AG09319 (cell line): ENCODE results near the gene CDC42BPB.

Experiments
- DNase-seq: peaks from one replicate; pipeline ENCODE4 v3.0.0-alpha.2; 2010; ENCODE audit warnings: low read depth; ENCODE audit errors: extremely low read depth
- CTCF ChIP-seq: IDR thresholded peaks from 2 replicates; pipeline ENCODE4 v1.5.1; 2011; ENCODE audit warnings: low read depth, mild to moderate bottlenecking, inconsistent platforms, low read length, moderate library complexity

The CDC42BPB gene

DNA sequence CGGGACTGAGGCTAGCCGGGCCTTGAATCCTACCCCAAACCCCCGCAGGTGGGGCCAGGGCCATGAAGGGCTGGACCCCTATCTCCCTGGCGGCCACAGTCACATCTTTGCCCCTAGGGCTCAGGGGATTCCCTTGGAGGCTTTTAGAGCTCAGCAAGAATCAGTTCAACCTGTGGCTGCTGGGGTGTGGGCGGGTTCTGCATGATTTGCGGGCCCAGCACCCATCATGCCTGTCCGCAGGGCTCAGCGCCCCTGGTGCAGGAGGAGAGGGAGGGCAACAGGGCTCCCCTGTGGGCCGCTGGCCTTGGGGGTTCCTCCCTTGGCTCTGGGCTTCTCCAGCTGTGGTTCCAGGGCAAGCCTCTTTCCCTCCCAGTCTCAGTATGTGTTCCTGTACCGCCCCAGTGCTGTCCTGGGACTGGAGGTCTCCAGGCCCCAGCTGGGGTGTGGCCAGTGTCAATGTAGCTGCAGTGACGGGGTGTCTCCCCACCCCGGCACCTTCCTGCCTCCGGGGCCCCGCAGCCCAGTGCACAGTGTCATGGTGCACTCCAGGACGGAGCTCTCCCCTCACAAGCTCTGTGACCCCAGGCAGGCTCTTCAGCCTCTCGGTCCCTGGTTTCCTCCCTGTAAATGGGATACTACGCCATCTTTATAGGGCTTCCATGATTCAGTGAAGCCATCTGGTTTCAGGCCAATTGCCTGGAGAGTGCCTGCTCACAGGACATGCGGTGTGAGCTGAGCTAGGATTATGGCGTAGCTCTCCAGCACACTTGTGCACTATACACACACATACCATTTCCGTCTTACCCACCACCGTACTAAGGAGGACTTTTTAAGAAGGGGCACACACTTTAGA lies 16.8 kb upstream of the CDC42BPB start:
- TF ChIP-seq CTCF, result no peak
- no peak for DNase-seq

DNA sequence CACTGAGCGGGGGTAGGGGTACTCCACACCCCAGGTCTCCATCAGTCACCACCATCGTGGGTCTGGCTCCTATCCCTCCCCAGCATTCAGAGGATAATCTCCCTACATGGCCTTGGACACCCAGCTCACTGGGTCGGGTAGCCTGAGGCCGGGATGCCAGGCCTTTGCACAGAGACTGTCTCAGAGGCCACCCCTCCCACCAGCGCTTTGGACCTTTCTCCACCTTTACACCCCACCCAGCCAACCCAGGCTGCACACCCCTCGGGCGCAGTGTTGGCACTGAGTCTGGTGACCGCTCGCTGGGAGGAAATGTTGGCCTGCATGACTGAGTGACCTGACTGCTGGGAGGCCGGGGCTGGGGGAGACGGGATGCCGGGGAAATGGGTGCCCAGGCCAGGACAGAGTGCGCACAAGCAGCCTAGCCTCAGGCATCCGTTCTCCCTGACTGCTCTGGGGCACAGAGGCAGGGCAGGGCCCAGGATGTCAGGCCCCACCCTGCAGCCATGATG lies 16.1 kb upstream of the CDC42BPB start:
- no peak for DNase-seq

DNA sequence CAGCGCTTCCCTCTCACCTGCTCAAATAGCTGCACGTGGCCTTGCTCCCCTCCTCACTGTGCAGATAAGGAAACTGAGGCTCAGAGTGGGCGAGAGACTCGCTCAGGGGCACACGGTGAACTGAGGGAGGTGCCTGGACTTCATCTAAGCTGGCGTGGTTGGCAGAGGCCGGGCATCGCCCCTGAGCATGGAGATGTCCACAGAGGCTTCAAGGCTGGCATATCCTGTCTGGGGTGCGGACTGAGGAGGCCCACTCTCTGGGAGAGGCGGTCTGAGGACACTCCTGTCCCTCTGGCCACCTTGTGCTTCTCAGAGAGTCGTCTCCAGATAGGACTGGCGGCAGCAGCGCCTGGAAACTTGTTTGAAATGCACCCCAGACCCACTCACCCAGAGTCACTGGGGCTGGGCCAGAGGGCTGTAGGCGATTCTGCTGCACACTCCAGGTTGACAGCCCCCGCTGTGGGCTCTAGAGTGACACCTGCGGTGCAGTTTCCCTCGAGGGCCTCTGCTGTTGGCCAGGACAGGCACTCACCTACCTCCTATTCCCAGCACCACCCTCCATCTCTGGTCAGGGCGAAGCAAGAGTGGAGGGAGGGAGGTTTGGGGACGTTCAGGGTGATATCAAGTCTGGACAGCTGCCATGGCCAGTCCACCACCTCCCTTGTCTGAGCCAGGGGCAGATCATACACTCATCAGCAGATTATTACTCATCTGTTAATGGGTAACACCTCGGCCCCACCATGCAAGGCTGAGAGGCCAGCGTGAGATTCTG lies 15.4 kb upstream of the CDC42BPB start:
- no peak for DNase-seq
- TF ChIP-seq CTCF, result no peak

More for the DNA sequence above, 16.1 kb upstream of the CDC42BPB start:
- no peak for TF ChIP-seq CTCF

DNA sequence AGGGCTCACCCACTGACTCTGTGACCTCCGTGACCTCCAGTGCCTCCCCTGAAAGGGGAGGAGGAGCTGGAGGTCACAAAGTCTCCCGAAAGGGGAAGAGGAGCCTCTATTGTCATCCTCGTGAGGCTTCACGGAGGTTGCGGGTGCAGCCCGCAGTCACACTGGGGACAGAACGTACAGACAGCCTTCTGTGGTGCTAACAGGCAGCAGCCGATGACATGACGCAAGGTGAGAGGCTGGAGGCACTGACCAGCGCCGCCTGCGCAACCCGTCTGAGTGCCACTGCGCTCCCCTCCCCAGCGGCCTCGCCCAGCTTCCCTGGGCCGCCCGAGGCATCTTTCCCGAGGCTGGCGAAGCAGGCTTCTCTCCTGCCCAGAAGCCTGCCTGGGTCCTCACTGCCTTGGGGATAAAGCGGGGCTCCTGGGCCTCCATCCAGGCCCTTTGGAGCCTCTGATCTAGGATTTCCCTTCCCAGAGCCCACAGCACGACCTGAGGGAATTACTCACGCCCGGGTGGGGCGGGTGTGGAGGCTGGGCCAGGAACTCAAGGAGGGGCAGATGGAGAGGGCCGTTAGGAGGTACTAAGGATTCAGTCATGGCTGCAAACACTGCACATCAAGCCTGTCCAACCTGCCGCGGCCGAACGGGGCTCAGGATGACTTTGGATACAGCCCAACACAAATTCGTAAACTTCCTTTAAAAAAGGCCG lies 14.3 kb upstream of the CDC42BPB start:
- no peak for DNase-seq
- no peak for TF ChIP-seq CTCF

DNA sequence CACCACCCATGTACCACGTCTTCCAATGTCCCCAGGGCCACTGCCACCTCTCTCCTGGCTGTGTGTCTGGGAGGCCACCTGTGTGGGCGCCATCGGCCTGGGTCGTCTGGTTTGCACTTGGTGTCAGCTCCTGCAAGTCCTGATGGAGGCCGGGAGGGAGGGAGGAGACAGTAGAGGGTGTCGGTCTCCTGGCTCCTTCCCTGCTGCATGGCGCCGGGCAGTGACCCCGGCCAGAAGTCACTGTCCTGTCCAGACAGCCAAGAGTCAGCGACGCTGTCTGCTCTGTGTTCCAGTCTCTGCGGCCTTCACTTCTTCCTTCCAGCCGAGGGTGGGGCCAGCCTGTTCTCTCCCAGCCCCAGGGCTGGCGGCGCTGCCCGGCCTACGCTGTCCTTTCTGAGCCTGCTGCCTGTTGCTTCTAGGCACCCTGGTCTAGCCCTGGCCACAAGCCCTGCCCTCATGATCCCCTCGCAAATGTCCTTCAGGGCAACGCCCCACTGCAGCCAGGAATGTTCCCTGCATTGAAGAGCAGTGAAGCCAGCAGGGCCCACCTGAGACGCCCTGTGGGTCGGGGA lies 13.7 kb upstream of the CDC42BPB start:
- no peak for DNase-seq
- TF ChIP-seq CTCF, result no peak

GRCh38 chr14:103070263-103070885 lies 13.0 kb upstream of the CDC42BPB start:
- no peak for TF ChIP-seq CTCF
- no peak for DNase-seq
